ENCODE data around the gene NLRP13. TPM values are rescaled to one million over a fixed set of nuclear protein-coding genes. Genes with fewer than 3 reads are reported as not detected.
A peak's percentile ranks its signal among the peaks of the same experiment; 100 is the strongest.

NLRP13 gene
- total and polyA plus RNA-seq, 2 of the 8 experiments (the other 6 are each of a cell fraction or from before 2014, with no cell fraction given): not detected

- no peaks in the 10 kb centered on the region for H4K20me1 ChIP-seq (replicated peaks in 1 of 2; ENCODE audit: control insufficient read depth in 1 of 2, insufficient read depth in 2 of 2, low read length in 2 of 2)
- H3K4me3 ChIP-seq (ENCODE audit: extremely low read depth in 1 of 4, insufficient read depth in 2 of 4, low read depth in 3 of 4, low read length in 4 of 4): no peak overlapping the region
- H2AFZ ChIP-seq (ENCODE audit: low read length): no peak overlapping the region
- no peak overlapping the region for H2AK5ac ChIP-seq (ENCODE audit: low read depth, low read length)
- H3K27ac ChIP-seq (ENCODE audit: low read depth, low read length): no peak overlapping the region
- no peak overlapping the region for H3K23ac ChIP-seq (ENCODE audit: insufficient read length)
- no peaks in the 10 kb centered on the region for H3K79me1 ChIP-seq (ENCODE audit: low read depth, low read length)
- FAIRE-seq (no peak), DNase-seq (ENCODE audit: low read depth in 1 of 2, low spot score in 2 of 2) (no peak)
- no peaks in the 10 kb centered on the region for H3K23me2 ChIP-seq (ENCODE audit: low read depth, low read length)
- no peaks in the 10 kb centered on the region for H3K27me3 ChIP-seq (replicated peaks in 1 of 4; ENCODE audit: control insufficient read depth in 3 of 4, extremely low read depth in 1 of 4, insufficient read depth in 3 of 4, low read length in 3 of 4)
- no peak overlapping the region for H3K56ac ChIP-seq (replicated peaks; ENCODE audit: insufficient read length, low read depth, low read length)
- H4K91ac ChIP-seq (replicated peaks; ENCODE audit: insufficient read length, low read length): no peak overlapping the region
- H2BK120ac ChIP-seq (replicated peaks; ENCODE audit: low read depth, low read length): no peak overlapping the region
- no peak overlapping the region for H3K4ac ChIP-seq (replicated peaks; ENCODE audit: insufficient read length, low read depth, low read length)
- WGBS, 2 experiments (ENCODE audit: extremely low coverage in 1 of 2, insufficient coverage in 1 of 2, insufficient read length in 1 of 2, insufficient replicate concordance in 2 of 2, low coverage in 1 of 2, low lambda C conversion rate in 2 of 2, missing lambda C conversion rate in 1 of 2): 68% methylated on average over 9 of the region's 9 CpGs; no CpG with 5 or more reads in 1 of the 2 experiments
- H4K5ac ChIP-seq (ENCODE audit: insufficient read length, low read depth, low read length): no peak overlapping the region
- peaks cover 65% of the 10 kb centered on the region in 2 experiments for H3K9me3 ChIP-seq (ENCODE audit: insufficient read depth in 2 of 2, low read depth in 1 of 2, low read length in 1 of 2)
- H3K4me1 ChIP-seq (replicated peaks in 1 of 4; ENCODE audit: control insufficient read depth in 3 of 4, insufficient read depth in 4 of 4, low read length in 3 of 4): no peaks in the 10 kb centered on the region
- no peak overlapping the region for H3K14ac ChIP-seq (ENCODE audit: insufficient read length)
- H4K8ac ChIP-seq (ENCODE audit: extremely low read depth, insufficient read depth, low read length): no peak overlapping the region
- TF ChIP-seq JUN (IDR thresholded peaks at IDR 0.05; ENCODE audit: low read depth, low read length): no peak
- TF ChIP-seq, protein P1, sequence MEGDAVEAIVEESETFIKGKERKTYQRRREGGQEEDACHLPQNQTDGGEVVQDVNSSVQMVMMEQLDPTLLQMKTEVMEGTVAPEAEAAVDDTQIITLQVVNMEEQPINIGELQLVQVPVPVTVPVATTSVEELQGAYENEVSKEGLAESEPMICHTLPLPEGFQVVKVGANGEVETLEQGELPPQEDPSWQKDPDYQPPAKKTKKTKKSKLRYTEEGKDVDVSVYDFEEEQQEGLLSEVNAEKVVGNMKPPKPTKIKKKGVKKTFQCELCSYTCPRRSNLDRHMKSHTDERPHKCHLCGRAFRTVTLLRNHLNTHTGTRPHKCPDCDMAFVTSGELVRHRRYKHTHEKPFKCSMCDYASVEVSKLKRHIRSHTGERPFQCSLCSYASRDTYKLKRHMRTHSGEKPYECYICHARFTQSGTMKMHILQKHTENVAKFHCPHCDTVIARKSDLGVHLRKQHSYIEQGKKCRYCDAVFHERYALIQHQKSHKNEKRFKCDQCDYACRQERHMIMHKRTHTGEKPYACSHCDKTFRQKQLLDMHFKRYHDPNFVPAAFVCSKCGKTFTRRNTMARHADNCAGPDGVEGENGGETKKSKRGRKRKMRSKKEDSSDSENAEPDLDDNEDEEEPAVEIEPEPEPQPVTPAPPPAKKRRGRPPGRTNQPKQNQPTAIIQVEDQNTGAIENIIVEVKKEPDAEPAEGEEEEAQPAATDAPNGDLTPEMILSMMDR (IDR thresholded peaks at IDR 0.05; ENCODE audit: control extremely low read depth in 1 of 3, insufficient read depth in 1 of 3, low read depth in 1 of 3, low read length in 3 of 3): peak in 2 of 3 experiments; percentile 29 to 42; a peak in 2 of 4 replicates
- POLR2A ChIA-PET (ENCODE audit: partially characterized antibody): no interaction called here
- CTCF ChIA-PET (ENCODE audit: partially characterized antibody): interaction anchor here (0.5 kb wide), 1 partner anchor 349 kb away, joined by 3 read pairs; no protein-coding TSS in a partner anchor
- no peak overlapping the region for H2BK15ac ChIP-seq (ENCODE audit: low read length)
- no peak overlapping the region for H2BK20ac ChIP-seq (ENCODE audit: low read length)
- no peak overlapping the region for H2BK12ac ChIP-seq (ENCODE audit: low read depth, low read length)
- H3K9ac ChIP-seq (replicated peaks in 1 of 4; ENCODE audit: extremely low read depth in 1 of 4, low read depth in 3 of 4, low read length in 3 of 4): no peak overlapping the region
- no peak overlapping the region for H3K4me2 ChIP-seq (ENCODE audit: insufficient read depth in 1 of 2, low read depth in 2 of 2, low read length in 2 of 2)
- H2BK5ac ChIP-seq (ENCODE audit: low read depth, low read length): no peak overlapping the region
- no peaks in the 10 kb centered on the region for H3K36me3 ChIP-seq (ENCODE audit: control insufficient read depth in 2 of 4, insufficient read depth in 4 of 4, low read length in 3 of 4)
- H3K18ac ChIP-seq (ENCODE audit: extremely low read depth, low read length): no peak overlapping the region
- H3K79me2 ChIP-seq (ENCODE audit: control insufficient read depth in 1 of 2, insufficient read depth in 2 of 2, low read length in 2 of 2): no peaks in the 10 kb centered on the region
Observed at GRCh38 chr19:55913643-55914268, 18.4 kb downstream of the NLRP13 start.

All from H1 (cell line).